ENCODE measurements around the gene PARD3. TPM values are rescaled to one million over a fixed set of nuclear protein-coding genes. Genes with fewer than 3 reads are reported as not detected.

The PARD3 gene
- total RNA-seq, 4 donors from 2014 or later, result 27.3 to 65.3 (median 55.6) TPM

GRCh38 chr10:34761453-34761852 lies 53.6 kb downstream of the PARD3 start:
- H3K36me3 ChIP-seq, result no peaks in the 10 kb centered on the region
- WGBS, 2 donors (ENCODE audit: low coverage in 1 of 2), result 67 to 76% methylated on average over 1 of the region's 1 CpG
- H3K4me3 ChIP-seq, result no peak overlapping the region
- H3K9me3 ChIP-seq, result no peaks in the 10 kb centered on the region
- H3K27ac ChIP-seq, result no peak overlapping the region
- DNase-seq, result no peak
- H3K4me1 ChIP-seq, result peaks cover 35 to 71% (median 50%) of the 10 kb centered on the region in 4 donors
- H3K27me3 ChIP-seq, result no peaks in the 10 kb centered on the region
- intact Hi-C loops (cut with DNase I; ENCODE audit: low total_unique reads) (no loop called here), in situ Hi-C loops (cut with MboI; ENCODE audit: low pct_ligation_motif_present in 1 of 4, low pct_unique_long_range_greater_than_20kb in 1 of 4, low sequenced_read_pairs in 3 of 4) (no loop called here)
- TF ChIP-seq POLR2AphosphoS5 (IDR thresholded peaks at IDR 0.05), result no peak
- no peak for TF ChIP-seq POLR2A (IDR thresholded peaks at IDR 0.05)
- TF ChIP-seq, protein P1, sequence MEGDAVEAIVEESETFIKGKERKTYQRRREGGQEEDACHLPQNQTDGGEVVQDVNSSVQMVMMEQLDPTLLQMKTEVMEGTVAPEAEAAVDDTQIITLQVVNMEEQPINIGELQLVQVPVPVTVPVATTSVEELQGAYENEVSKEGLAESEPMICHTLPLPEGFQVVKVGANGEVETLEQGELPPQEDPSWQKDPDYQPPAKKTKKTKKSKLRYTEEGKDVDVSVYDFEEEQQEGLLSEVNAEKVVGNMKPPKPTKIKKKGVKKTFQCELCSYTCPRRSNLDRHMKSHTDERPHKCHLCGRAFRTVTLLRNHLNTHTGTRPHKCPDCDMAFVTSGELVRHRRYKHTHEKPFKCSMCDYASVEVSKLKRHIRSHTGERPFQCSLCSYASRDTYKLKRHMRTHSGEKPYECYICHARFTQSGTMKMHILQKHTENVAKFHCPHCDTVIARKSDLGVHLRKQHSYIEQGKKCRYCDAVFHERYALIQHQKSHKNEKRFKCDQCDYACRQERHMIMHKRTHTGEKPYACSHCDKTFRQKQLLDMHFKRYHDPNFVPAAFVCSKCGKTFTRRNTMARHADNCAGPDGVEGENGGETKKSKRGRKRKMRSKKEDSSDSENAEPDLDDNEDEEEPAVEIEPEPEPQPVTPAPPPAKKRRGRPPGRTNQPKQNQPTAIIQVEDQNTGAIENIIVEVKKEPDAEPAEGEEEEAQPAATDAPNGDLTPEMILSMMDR (IDR thresholded peaks at IDR 0.05), result no peak
- no peak for TF ChIP-seq EP300 (IDR thresholded peaks at IDR 0.05; ENCODE audit: low read depth)

- peaks cover 32 to 64% (median 43%) of the 10 kb centered on the region in 4 donors for H3K4me1 ChIP-seq
- no peaks in the 10 kb centered on the region for H3K27me3 ChIP-seq
- 83% methylated on average over 1 of the region's 1 CpG; no CpG with 5 or more reads in 1 of the 2 donors for WGBS, 2 donors (ENCODE audit: low coverage in 1 of 2)
- H3K9me3 ChIP-seq, result no peaks in the 10 kb centered on the region
- DNase-seq, result no peak
- in situ Hi-C loops (cut with MboI; ENCODE audit: low pct_ligation_motif_present in 1 of 4, low pct_unique_long_range_greater_than_20kb in 1 of 4, low sequenced_read_pairs in 3 of 4), result no loop called here
- intact Hi-C loops (cut with DNase I; ENCODE audit: low total_unique reads), result no loop called here
- H3K4me3 ChIP-seq, result no peak overlapping the region
- H3K27ac ChIP-seq, result no peak overlapping the region
- H3K36me3 ChIP-seq, result no peaks in the 10 kb centered on the region
- TF ChIP-seq POLR2AphosphoS5 (IDR thresholded peaks at IDR 0.05) (no peak), EP300 (IDR thresholded peaks at IDR 0.05; ENCODE audit: low read depth) (no peak), POLR2A (IDR thresholded peaks at IDR 0.05) (no peak)
- TF ChIP-seq, protein P1 (IDR thresholded peaks at IDR 0.05), result no peak
These were observed 54.5 kb downstream of the PARD3 start for GRCh38 chr10:34760606-34761005.

DNA sequence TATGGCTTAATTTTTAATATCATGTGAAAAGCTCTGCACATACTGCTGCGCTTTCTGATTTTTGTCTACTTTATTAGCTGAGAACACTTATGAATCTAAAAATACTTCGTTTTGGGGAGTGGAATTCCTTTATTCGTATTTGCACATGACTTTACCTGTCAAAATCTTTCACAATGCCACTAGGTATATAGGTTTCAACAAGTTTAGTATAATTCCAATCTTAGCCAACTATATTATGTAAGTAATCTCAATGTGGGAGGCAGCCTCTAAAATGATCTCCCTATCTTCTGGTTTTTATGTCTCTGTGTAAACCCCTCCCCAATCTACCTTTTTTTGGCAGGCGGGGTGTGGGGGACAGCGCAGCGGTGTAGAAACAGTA lies 55.3 kb downstream of the PARD3 start:
- H3K4me1 ChIP-seq, result peaks cover 33 to 64% (median 39%) of the 10 kb centered on the region in 4 donors
- 87 to 91% methylated on average over 6 of the region's 6 CpGs for WGBS, 2 donors (ENCODE audit: low coverage in 1 of 2)
- in situ Hi-C loops (cut with MboI; ENCODE audit: low pct_ligation_motif_present in 1 of 4, low pct_unique_long_range_greater_than_20kb in 1 of 4, low sequenced_read_pairs in 3 of 4) (no loop called here), intact Hi-C loops (cut with DNase I; ENCODE audit: low total_unique reads) (no loop called here)
- H3K4me3 ChIP-seq, result no peak overlapping the region
- TF ChIP-seq POLR2AphosphoS5 (IDR thresholded peaks at IDR 0.05) (no peak), EP300 (IDR thresholded peaks at IDR 0.05; ENCODE audit: low read depth) (no peak), POLR2A (IDR thresholded peaks at IDR 0.05) (no peak)
- TF ChIP-seq, protein P1 (IDR thresholded peaks at IDR 0.05), result no peak
- no peak for DNase-seq
- H3K27ac ChIP-seq, result peak overlapping the region in 3 of 4 donors; percentile 63 to 80 (median 73)
- H3K9me3 ChIP-seq, result no peaks in the 10 kb centered on the region
- no peaks in the 10 kb centered on the region for H3K36me3 ChIP-seq
- no peaks in the 10 kb centered on the region for H3K27me3 ChIP-seq

- intact Hi-C loops (cut with DNase I; ENCODE audit: low total_unique reads) (no loop called here), in situ Hi-C loops (cut with MboI; ENCODE audit: low pct_ligation_motif_present in 1 of 4, low pct_unique_long_range_greater_than_20kb in 1 of 4, low sequenced_read_pairs in 3 of 4) (no loop called here)
- Histone ChIP-seq H3K9me3 (no peaks in the 10 kb centered on the region), H3K27me3 (no peaks in the 10 kb centered on the region), H3K27ac (peak overlapping the region; percentile 63 to 80 (median 74)), H3K4me3 (no peak overlapping the region), H3K4me1 (peaks cover 33 to 64% (median 38%) of the 10 kb centered on the region in 4 donors), H3K36me3 (no peaks in the 10 kb centered on the region)
- TF ChIP-seq, protein P1 (IDR thresholded peaks at IDR 0.05), result no peak
- TF ChIP-seq POLR2A (IDR thresholded peaks at IDR 0.05), result no peak
- no peak for TF ChIP-seq POLR2AphosphoS5 (IDR thresholded peaks at IDR 0.05)
- TF ChIP-seq EP300 (IDR thresholded peaks at IDR 0.05; ENCODE audit: low read depth), result no peak
- 85 to 92% methylated on average over 9 of the region's 9 CpGs for WGBS, 2 donors (ENCODE audit: low coverage in 1 of 2)
- DNase-seq, result no peak
These were observed 55.8 kb downstream of the PARD3 start for GRCh38 chr10:34759161-34759836.
